NCI-H2196 treated with DMSO at 0.1 percent for 48 hours (cell line): ENCODE measurements around the gene HOXD3.
A peak's percentile ranks its signal among the peaks of the same experiment; 100 is the strongest.

Source experiments
- DNase-seq: peaks from one replicate; lab custom pipeline; 2025; ENCODE audit not compliant: unreplicated experiment; lab: John Stamatoyannopoulos, UW

Gene HOXD3

GRCh38 chr2:176174824-176175708 lies 18.0 kb downstream of the HOXD3 start:
- no peak for DNase-seq

- DNase-seq = no peak
Observed at GRCh38 chr2:176175709-176176607, 18.9 kb downstream of the HOXD3 start.

- no peak for DNase-seq
Observed at GRCh38 chr2:176177580-176178037, 20.5 kb downstream of the HOXD3 start.

- DNase-seq = peak; percentile 68
Observed at GRCh38 chr2:176178038-176178756, 21.1 kb downstream of the HOXD3 start.

GRCh38 chr2:176178757-176179295 lies 21.7 kb downstream of the HOXD3 start:
- no peak for DNase-seq

GRCh38 chr2:176181551-176181950 lies 24.4 kb downstream of the HOXD3 start:
- DNase-seq = no peak

- no peak for DNase-seq
Observed at GRCh38 chr2:176182671-176183070, 25.6 kb downstream of the HOXD3 start.

GRCh38 chr2:176184749-176185148 lies 27.6 kb downstream of the HOXD3 start:
- no peak for DNase-seq

GRCh38 chr2:176186024-176186423 lies 28.9 kb downstream of the HOXD3 start:
- DNase-seq = no peak

GRCh38 chr2:176187200-176187898 lies 30.2 kb downstream of the HOXD3 start:
- no peak for DNase-seq

GRCh38 chr2:176187899-176188773 lies 31.0 kb downstream of the HOXD3 start, which contains the start of gene HOXD1:
Gene HOXD1 (plus strand): TSS chr2:176188668. CDS start chr2:176188802, 134 bp downstream.
- peak; percentile 58 for DNase-seq

- no peak for DNase-seq
Observed at GRCh38 chr2:176188774-176189680, 31.9 kb downstream of the HOXD3 start.

GRCh38 chr2:176189681-176190641 lies 32.9 kb downstream of the HOXD3 start:
- no peak for DNase-seq

- no peak for DNase-seq
Observed at GRCh38 chr2:176192351-176192750, 35.2 kb downstream of the HOXD3 start.

- DNase-seq = no peak
Observed at GRCh38 chr2:176193048-176193447, 35.9 kb downstream of the HOXD3 start.

- no peak for DNase-seq
Observed at GRCh38 chr2:176199902-176200301, 42.8 kb downstream of the HOXD3 start.

- DNase-seq = no peak
Observed at GRCh38 chr2:176200971-176201370, 43.9 kb downstream of the HOXD3 start.
